HG03175 (cell line): ENCODE data around the gene GPATCH4.
A peak's percentile ranks its signal among the peaks of the same experiment; 100 is the strongest.
"Not testable (repeated sequence)": the region's sequence is repeated elsewhere in the genome, so short reads cannot be mapped to it uniquely, and the experiment has no call there.

Experiments
- ATAC-seq: cut with Tn5 transposase; IDR thresholded peaks from one replicate; pipeline ENCODE4 v1.9.1; 2021; ENCODE audit warnings: mild to moderate bottlenecking, moderate library complexity; ENCODE audit not compliant: unreplicated experiment

GPATCH4 gene

GRCh38 chr1:156627313-156627880, 26.1 kb upstream of the GPATCH4 start:
- ATAC-seq = no peak

- no peak for ATAC-seq
Measured at GRCh38 chr1:156626079-156626438, 24.8 kb upstream of the GPATCH4 start.

GRCh38 chr1:156625436-156626078, 24.3 kb upstream of the GPATCH4 start:
- no peak for ATAC-seq

- no peak for ATAC-seq
Measured at GRCh38 chr1:156624814-156625435, 23.6 kb upstream of the GPATCH4 start.

GRCh38 chr1:156623946-156624813, 22.9 kb upstream of the GPATCH4 start:
- ATAC-seq = no peak

- no peak for ATAC-seq
Measured at GRCh38 chr1:156622581-156623297, 21.5 kb upstream of the GPATCH4 start.

DNA sequence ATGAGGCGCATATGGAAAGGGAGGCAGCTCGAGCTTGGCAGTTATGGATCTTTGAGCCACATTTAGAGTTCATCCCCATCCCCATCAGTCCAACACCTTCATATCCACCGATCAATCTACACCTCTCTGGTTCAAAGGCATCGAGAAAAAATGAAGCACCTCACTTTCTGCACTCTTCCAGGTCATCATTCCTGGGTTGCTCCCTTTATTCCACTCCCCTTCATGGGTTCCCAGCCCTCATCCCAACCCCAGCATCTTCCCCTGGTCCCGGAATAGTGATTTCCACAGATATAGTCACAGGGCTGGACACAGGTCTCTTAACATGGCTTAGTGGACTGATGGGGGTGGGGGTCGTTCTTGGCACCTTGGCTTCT, 18.3 kb upstream of the GPATCH4 start:
- no peak for ATAC-seq

DNA sequence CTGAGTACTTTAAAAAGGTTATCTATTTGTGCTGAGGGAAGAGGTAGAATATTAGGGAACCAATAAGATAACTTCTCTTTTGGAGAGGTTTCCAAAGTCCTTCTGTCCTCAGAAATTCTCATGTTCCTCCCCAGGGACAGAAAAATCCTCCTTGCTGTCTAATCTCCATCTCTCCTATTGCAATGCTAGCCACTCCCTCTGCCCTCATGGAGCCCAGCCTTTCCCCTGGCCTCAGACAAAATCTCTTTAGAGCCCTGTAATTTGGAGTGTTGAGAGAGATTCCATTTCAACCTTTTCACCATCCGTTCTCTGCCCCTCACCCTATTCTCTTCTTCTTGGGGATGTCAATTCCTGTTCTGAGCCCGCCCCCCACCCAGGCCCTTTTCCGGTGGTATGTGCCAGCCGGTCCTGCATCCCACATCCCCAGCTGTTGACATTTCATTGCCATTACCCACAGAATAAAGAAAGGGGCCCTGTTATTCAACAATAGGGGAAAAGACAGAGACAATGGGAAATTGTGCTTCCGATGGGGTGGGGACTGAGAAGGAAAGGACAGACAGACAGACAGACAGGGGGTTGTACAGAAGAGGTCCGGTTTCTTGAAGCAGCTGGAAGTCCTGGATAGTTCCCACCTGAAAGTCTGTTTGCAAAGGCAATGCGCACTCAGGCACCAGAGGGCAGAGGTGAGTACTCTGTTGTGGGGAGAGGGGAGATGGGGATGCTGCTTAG, 17.7 kb upstream of the GPATCH4 start, which contains the start of gene HAPLN2:
Gene HAPLN2, plus strand, starts transcription at position 563 of the 729 bp plus-strand sequence. CDS start 4,076 bp downstream, outside the sequence.
- no peak for ATAC-seq

GRCh38 chr1:156616463-156616862, 15.2 kb upstream of the GPATCH4 start:
- no peak for ATAC-seq

DNA sequence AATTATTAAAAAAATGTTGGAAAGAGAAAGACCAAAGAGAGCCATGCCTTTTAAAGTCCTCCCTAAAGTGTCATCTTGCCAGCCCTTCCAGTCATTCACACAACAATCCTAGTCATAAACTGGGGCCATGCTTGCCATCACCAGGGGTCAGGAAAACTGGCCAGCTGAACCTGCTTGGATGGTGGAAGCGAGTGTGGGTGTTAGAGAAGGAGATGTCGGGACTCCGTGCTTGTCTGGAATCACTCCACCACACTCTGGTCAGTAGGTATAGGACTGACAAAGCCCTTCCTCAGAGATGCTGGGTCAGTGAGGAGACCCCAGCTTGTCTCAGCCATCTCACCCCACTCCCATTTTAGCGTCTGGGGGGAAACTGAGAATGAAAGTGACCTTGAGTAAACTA, 14.7 kb upstream of the GPATCH4 start:
- no peak for ATAC-seq

DNA sequence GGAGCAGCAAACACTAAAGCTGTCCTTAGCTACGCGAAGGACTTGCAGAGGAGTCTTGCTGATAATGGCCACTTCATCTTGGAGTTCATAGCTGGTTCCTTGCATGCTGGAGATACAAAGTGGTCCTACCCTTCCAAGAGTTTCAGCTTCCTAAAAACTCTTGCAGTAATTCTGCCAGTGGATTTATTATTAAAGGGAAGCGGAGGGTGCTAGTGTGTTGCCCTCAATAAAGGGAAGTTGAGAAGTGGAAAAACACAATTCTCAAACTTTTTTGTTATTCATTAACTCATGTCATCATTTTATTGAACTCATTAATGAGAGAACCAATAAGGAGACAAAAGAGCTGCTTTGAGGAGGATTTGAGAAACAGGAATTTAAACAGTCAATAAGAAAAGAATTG, 11.4 kb upstream of the GPATCH4 start:
- no peak for ATAC-seq

GRCh38 chr1:156610072-156610471, 8.8 kb upstream of the GPATCH4 start:
- not testable (repeated sequence) for ATAC-seq

DNA sequence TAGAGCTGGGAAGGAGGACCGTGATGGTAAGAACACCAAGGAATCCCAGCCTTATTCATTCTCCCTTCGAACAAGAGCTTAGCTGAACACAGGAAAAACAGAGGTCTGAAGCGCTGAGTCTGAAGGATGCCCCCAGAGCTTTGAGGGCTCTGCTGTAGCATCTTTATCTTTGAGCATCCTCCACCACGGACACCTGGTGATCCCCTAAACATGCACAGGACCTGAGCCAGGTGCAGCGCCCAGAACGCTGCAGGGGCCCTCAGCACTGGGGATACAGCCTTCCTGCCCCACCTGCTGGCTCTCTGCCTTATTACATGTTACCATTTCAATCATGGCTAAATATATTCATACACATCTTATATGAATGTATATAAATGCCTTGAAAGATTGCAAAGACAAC, 7.7 kb upstream of the GPATCH4 start:
- ATAC-seq = no peak

DNA sequence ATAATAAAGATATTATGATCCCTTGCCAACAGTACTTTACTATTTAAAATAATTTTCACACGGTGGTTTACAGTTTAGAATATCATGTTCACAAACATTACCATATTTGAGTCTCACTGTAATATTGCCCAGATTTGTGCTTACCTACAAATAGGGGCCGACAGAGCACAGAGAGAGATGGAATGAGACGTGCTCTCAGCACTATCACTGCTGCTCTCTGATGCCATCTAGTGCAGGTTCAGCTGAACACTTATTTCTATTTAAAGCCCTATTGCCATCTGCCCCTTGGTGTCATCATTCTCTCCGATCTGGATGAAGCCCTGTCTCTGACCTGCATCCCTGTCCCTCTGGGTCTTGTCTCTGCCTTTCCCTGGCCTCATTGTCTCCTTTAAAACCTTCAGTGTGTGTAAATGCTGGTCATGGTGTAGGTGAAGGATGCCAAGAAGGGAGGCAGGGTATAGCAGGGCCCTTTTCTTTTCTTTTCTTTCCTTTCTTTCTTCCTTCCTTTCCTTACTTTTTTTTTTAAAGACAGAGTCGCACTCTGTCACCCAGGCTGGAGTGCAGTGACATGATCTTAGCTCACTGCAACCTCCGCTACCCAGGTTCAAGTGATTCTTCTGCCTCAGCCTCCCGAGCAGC, 6.9 kb upstream of the GPATCH4 start:
- ATAC-seq = peak; percentile 74

GRCh38 chr1:156607344-156607743, 6.1 kb upstream of the GPATCH4 start:
- not testable (repeated sequence) for ATAC-seq

DNA sequence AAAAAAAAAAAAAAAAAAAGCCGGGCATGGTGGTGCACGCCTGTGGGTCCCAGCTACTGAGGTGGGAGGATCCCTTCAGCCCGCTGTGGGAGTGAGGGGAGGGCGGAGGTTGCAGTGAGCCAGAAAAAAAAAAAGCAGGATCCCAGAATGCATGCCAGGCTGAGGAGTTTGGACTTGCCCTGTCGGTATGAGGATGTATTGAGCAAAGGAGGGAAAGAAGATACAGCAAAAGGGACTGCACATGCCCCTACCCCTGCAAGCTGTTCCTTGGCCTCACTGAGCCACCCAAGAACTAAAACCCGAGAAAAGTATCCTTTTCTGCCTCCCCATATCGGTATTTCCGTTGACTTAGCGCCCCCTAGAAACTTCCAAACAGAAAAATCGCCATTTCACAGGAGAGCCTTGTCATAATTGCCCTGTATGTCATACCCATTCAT, 1.3 kb upstream of the GPATCH4 start:
- ATAC-seq = no peak

DNA sequence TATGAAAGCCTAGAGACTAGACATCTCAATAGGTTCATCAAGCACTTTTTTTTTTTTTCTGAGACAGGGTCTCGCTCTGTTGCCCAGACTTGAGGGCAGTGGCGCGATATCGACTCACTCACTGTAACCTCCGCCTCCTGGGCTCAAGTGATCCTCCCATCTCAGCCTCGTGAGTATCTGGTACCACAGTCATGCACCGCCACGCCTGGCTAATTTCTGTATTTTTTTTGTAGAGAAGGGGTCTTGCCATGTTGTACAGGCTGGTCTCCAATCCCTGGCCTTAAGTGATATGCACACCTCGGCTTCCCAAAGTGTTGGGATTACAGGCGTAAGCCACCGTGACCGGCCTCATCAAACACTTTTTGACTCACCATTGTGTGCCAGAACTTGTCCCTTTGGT, 613 bp upstream of the GPATCH4 start:
- peak; percentile 26 for ATAC-seq

DNA sequence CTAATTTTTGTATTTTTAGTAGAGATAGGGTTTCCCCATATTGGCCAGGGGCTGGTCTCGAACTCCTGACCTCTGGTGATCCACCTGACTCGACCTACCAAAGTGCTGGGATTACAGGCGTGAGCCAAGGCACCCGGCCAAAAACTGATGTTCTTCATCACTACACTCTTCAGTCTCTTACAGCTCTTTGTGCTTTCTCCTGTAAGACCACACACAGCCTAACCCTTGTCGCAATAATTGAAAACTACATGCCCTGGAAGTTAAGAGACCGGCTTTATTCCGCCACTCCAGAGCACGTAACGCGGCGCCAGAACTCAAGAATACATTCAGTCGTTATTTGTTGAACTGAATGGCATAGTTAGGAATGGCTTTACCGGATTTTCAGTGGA, 552 bp downstream of the GPATCH4 start:
- ATAC-seq = no peak

DNA sequence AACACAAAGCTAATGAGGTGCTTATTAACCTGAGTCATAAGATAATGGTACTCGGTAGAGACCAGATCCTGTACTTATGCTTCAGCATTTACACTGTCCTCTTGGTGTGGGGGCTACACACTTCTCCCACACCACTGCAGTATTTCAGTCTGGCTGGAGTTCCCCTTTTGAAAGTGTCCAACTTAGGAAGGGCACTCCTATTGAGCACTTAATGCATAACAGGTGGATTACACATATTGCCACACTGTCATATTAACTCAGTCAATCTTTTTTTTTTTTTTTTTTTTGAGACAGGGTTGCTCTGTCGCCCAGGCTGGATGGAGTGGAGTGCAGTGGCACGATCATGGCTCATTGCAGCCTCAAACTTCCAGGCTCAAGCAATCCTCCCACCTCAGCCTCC, 1.5 kb downstream of the GPATCH4 start:
- no peak for ATAC-seq
